PC-3 (cell line): ENCODE data around the gene KIAA1217. TPM values are rescaled to one million over a fixed set of nuclear protein-coding genes. Genes with fewer than 3 reads are reported as not detected.

Experiments
- ATAC-seq: fragments of 200-7000 bp; cut with Tn5 transposase; 2 replicates; pipeline ENCODE4 v1.9.1; 2020; ENCODE audit warnings: mild to moderate bottlenecking, moderate library complexity
- BruUV-seq: library from RNA; stranded (reverse); fragments of 400-500 nt; replicated peaks from 2 replicates; lab custom pipeline; 2021; lab: Mats Ljungman, UMichigan
- CTCF ChIA-PET: fragments of 300-600 bp; sonication (Branson Sonifier 250); formaldehyde crosslinking; loops from one replicate; lab custom pipeline; 2022; ENCODE audit warnings: antibody characterized with exemption; lab: Charles Lee
- POLR2A ChIA-PET: fragments of 300-600 bp; sonication (Branson Sonifier 250); formaldehyde crosslinking; loops from one replicate; lab custom pipeline; 2022; ENCODE audit warnings: antibody characterized with exemption; ENCODE audit not compliant: unreplicated experiment; lab: Charles Lee
- DNase-seq: peaks from one replicate; pipeline ENCODE4 v3.0.0-alpha.2; 2015
- H2AFZ ChIP-seq: fragments of 300-600 bp; sonication (generic); 2 replicates; pipeline ENCODE4 v1.6.0; 2016; ENCODE audit warnings: antibody characterized with exemption, low read length
- H3F3A ChIP-seq: fragments of 300-600 bp; sonication (generic); one replicate; pipeline ENCODE4 v1.6.0; 2017; ENCODE audit warnings: antibody characterized with exemption, low read length, control low read depth, mild to moderate bottlenecking; ENCODE audit not compliant: unreplicated experiment
- H3K27ac ChIP-seq: fragments of 300-600 bp; sonication (generic); 2 replicates; pipeline ENCODE4 v1.5.1; 2016; ENCODE audit warnings: mild to moderate bottlenecking, low read length
- H3K27me3 ChIP-seq: fragments of 300-600 bp; sonication (generic); 2 replicates; pipeline ENCODE4 v1.6.1; 2016; ENCODE audit warnings: low read length, mixed read lengths
- H3K36me3 ChIP-seq: fragments of 300-600 bp; sonication (generic); 2 replicates; pipeline ENCODE4 v1.6.1; 2016; ENCODE audit warnings: low read depth, mixed run types, low read length, mixed read lengths
- H3K4me1 ChIP-seq: fragments of 300-600 bp; sonication (generic); 2 replicates; pipeline ENCODE4 v1.5.1; 2016; ENCODE audit warnings: low read length; ENCODE audit not compliant: insufficient read depth
- H3K4me2 ChIP-seq: fragments of 300-600 bp; sonication (generic); 2 replicates; pipeline ENCODE4 v1.6.0; 2016; ENCODE audit warnings: low read length
- H3K4me3 ChIP-seq: fragments of 300-600 bp; sonication (generic); 2 replicates; pipeline ENCODE4 v1.5.1; 2016; ENCODE audit warnings: mild to moderate bottlenecking, low read length, mixed read lengths
- H3K79me2 ChIP-seq: fragments of 300-600 bp; sonication (generic); 2 replicates; pipeline ENCODE4 v1.6.1; 2017; ENCODE audit warnings: low read length, mixed read lengths
- H3K9ac ChIP-seq: fragments of 300-600 bp; sonication (generic); 2 replicates; pipeline ENCODE4 v1.6.0; 2016; ENCODE audit warnings: mild to moderate bottlenecking, low read length
- H3K9me2 ChIP-seq: fragments of 300-600 bp; sonication (generic); replicated peaks from 2 replicates; pipeline ENCODE4 v1.6.1; 2016; ENCODE audit warnings: mixed run types, low read length, mixed read lengths
- H3K9me3 ChIP-seq: fragments of 300-600 bp; sonication (generic); 2 replicates; pipeline ENCODE4 v1.6.1; 2016; ENCODE audit warnings: low read length, mixed read lengths
- H4K20me1 ChIP-seq: fragments of 300-600 bp; sonication (generic); 2 replicates; pipeline ENCODE4 v1.6.1; 2016; ENCODE audit warnings: low read length, mixed read lengths
- CTCF ChIP-seq: fragments of 300-600 bp; sonication (generic); conservative IDR thresholded peaks from 2 replicates; pipeline ENCODE4 v1.5.1; 2017; ENCODE audit warnings: antibody characterized with exemption, low read depth, mild to moderate bottlenecking, low read length
- EZH2 ChIP-seq: fragments of 300-600 bp; sonication (generic); IDR thresholded peaks from one replicate; pipeline ENCODE4 v1.6.1; 2017; ENCODE audit warnings: antibody characterized with exemption, mild to moderate bottlenecking, low read length; ENCODE audit not compliant: unreplicated experiment
- EZH2phosphoT487 ChIP-seq: fragments of 300-600 bp; sonication (generic); IDR thresholded peaks from 2 replicates; pipeline ENCODE4 v1.6.1; 2018; ENCODE audit warnings: mild to moderate bottlenecking, antibody characterized with exemption, low read length, borderline replicate concordance
- intact Hi-C: fragments of 100-400 bp; cut with micrococcal nuclease; formaldehyde crosslinking; loops from 2 replicates; pipeline ENCODE4 v1.9.0; 2023
- total RNA-seq: library from RNA; depleted of rRNA; stranded (reverse); fragments of >200 nt; gene quantifications from 2 replicates; pipeline ENCODE4 v1.2.3, GENCODE V29; 2014

Gene KIAA1217
- total RNA-seq, 1 experiment from 2014 or later = 16.0 TPM

DNA sequence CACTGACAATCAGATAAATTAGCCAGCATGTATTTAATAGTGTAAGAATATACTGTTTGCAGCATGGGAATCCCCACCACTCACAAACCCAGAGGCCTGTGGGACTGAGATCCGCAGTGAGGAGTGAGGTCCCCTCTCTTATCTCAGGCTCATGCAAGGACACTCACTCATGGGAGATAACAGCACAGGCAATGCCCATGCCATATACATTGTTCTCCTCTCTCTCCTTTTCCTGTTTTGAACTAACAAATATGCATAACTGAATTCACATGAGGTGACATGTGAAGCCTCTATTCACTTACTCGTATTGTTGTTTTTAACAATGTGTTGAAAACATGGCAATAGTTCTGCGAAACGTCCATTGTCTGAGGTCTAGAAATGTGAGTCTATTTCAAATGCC lies 284.2 kb downstream of the KIAA1217 start:
- no peak overlapping the region for H3K4me3 ChIP-seq
- peaks cover 29% of the 10 kb centered on the region for H3K4me1 ChIP-seq
- H3K27ac ChIP-seq = no peak overlapping the region
- no TSS peak for BruUV-seq
- no peak overlapping the region for H2AFZ ChIP-seq
- no peak for DNase-seq
- H3K9me3 ChIP-seq = no peaks in the 10 kb centered on the region
- H3K9me2 ChIP-seq = no peaks in the 10 kb centered on the region
- intact Hi-C loops = no loop called here
- no peak for ATAC-seq
- ChIA-PET POLR2A (no interaction called here), CTCF (no interaction called here)
- H3K9ac ChIP-seq = no peak overlapping the region
- peaks cover 3% of the 10 kb centered on the region for H3K36me3 ChIP-seq
- no peaks in the 10 kb centered on the region for H3K27me3 ChIP-seq
- peaks cover 4% of the 10 kb centered on the region for H3F3A ChIP-seq
- TF ChIP-seq EZH2phosphoT487 (no peak), EZH2 (no peak), CTCF (no peak)
- no peaks in the 10 kb centered on the region for H4K20me1 ChIP-seq
- peaks cover 14% of the 10 kb centered on the region for H3K79me2 ChIP-seq
- no peak overlapping the region for H3K4me2 ChIP-seq

GRCh38 chr10:24494236-24494635 lies 285.3 kb downstream of the KIAA1217 start:
- no peaks in the 10 kb centered on the region for H4K20me1 ChIP-seq
- POLR2A ChIA-PET = no interaction called here
- no peaks in the 10 kb centered on the region for H3K9me2 ChIP-seq
- no peak overlapping the region for H3K9ac ChIP-seq
- BruUV-seq = no TSS peak
- H3K4me2 ChIP-seq = peak overlapping the region; percentile 31; the same call in 1 of the 2 replicates
- H3F3A ChIP-seq = peaks cover 4% of the 10 kb centered on the region
- DNase-seq (peak; percentile 56), ATAC-seq (peak; percentile 25; the same call in 1 of the 2 replicates)
- no peak for TF ChIP-seq CTCF
- no peak for TF ChIP-seq EZH2phosphoT487
- no peak for TF ChIP-seq EZH2
- intact Hi-C loops = no loop called here
- peaks cover 14% of the 10 kb centered on the region for H3K79me2 ChIP-seq
- CTCF ChIA-PET = no interaction called here
- H3K27ac ChIP-seq = no peak overlapping the region; the same call in 1 of the 2 replicates
- H3K36me3 ChIP-seq = peaks cover 3% of the 10 kb centered on the region
- no peak overlapping the region for H3K4me3 ChIP-seq
- H2AFZ ChIP-seq = no peak overlapping the region
- H3K27me3 ChIP-seq = no peaks in the 10 kb centered on the region
- peaks cover 29% of the 10 kb centered on the region for H3K4me1 ChIP-seq
- no peaks in the 10 kb centered on the region for H3K9me3 ChIP-seq

- H3K36me3 ChIP-seq = peaks cover 3% of the 10 kb centered on the region
- no peaks in the 10 kb centered on the region for H3K27me3 ChIP-seq
- no peak for ATAC-seq
- ChIA-PET CTCF (no interaction called here), POLR2A (no interaction called here)
- H3K4me3 ChIP-seq = no peak overlapping the region
- peaks cover 29% of the 10 kb centered on the region for H3K4me1 ChIP-seq
- no peaks in the 10 kb centered on the region for H3K9me3 ChIP-seq
- H3K9ac ChIP-seq = no peak overlapping the region
- H3K79me2 ChIP-seq = peaks cover 12% of the 10 kb centered on the region
- H2AFZ ChIP-seq = no peak overlapping the region
- H4K20me1 ChIP-seq = no peaks in the 10 kb centered on the region
- H3F3A ChIP-seq = peaks cover 4% of the 10 kb centered on the region
- H3K27ac ChIP-seq = no peak overlapping the region
- BruUV-seq = no TSS peak
- 0 out of 2 replicates have a peak overlapping the region, but pooled peaks have one; percentile 25 for H3K4me2 ChIP-seq
- TF ChIP-seq EZH2 = no peak
- no peak for TF ChIP-seq CTCF
- no peak for TF ChIP-seq EZH2phosphoT487
- no peaks in the 10 kb centered on the region for H3K9me2 ChIP-seq
- no peak for DNase-seq
- intact Hi-C loops = no loop called here
These were observed 285.8 kb downstream of the KIAA1217 start for GRCh38 chr10:24494777-24495176.
